HEK293 (cell line): ENCODE results near the gene CDK1.

Experiments
- CTCF ChIP-seq: fragments of 450-650 bp; formaldehyde crosslinking; IDR thresholded peaks from 2 replicates; pipeline ENCODE4 v1.5.1; 2016; ENCODE audit warnings: missing biosample characterization, missing genetic modification characterization
- REST ChIP-seq: fragments of 450-650 bp; formaldehyde crosslinking; IDR thresholded peaks from 2 replicates; pipeline ENCODE4 v1.5.1; 2016; ENCODE audit warnings: missing biosample characterization, missing genetic modification characterization
- TSHZ1 ChIP-seq: fragments of 450-650 bp; formaldehyde crosslinking; IDR thresholded peaks from 2 replicates; pipeline ENCODE4 v1.5.1; 2016; ENCODE audit warnings: missing biosample characterization, missing genetic modification characterization, borderline replicate concordance
- ZNF561 ChIP-seq: fragments of 450-650 bp; IDR thresholded peaks from 2 replicates; pipeline ENCODE4 v1.5.1; 2018; ENCODE audit warnings: missing biosample characterization, missing genetic modification characterization, borderline replicate concordance
- TF ChIP-seq, protein P1 (sequence below): fragments of 450-650 bp; formaldehyde crosslinking; IDR thresholded peaks from 2 replicates; pipeline ENCODE4 v1.5.0; 2017; ENCODE audit warnings: missing biosample characterization, missing genetic modification characterization, borderline replicate concordance

- TF ChIP-seq CTCF (tag by site-specific recombination) (no peak), ZNF561 (no peak), REST (tag by site-specific recombination) (no peak), TSHZ1 (tag by site-specific recombination) (no peak)
- TF ChIP-seq, protein P1, sequence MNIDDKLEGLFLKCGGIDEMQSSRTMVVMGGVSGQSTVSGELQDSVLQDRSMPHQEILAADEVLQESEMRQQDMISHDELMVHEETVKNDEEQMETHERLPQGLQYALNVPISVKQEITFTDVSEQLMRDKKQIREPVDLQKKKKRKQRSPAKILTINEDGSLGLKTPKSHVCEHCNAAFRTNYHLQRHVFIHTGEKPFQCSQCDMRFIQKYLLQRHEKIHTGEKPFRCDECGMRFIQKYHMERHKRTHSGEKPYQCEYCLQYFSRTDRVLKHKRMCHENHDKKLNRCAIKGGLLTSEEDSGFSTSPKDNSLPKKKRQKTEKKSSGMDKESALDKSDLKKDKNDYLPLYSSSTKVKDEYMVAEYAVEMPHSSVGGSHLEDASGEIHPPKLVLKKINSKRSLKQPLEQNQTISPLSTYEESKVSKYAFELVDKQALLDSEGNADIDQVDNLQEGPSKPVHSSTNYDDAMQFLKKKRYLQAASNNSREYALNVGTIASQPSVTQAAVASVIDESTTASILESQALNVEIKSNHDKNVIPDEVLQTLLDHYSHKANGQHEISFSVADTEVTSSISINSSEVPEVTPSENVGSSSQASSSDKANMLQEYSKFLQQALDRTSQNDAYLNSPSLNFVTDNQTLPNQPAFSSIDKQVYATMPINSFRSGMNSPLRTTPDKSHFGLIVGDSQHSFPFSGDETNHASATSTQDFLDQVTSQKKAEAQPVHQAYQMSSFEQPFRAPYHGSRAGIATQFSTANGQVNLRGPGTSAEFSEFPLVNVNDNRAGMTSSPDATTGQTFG: no peak
Observed at GRCh38 chr10:60762554-60762953, 15.7 kb upstream of the CDK1 start.
